B cell (primary cell): ENCODE measurements around the gene CLN6. TPM values are rescaled to one million over a fixed set of nuclear protein-coding genes. Genes with fewer than 3 reads are reported as not detected.

Experiments
- ATAC-seq: fragments of 200-7000 bp; cut with Tn5 transposase; one replicate; pipeline ENCODE4 v1.10.0; 2021; ENCODE audit warnings: low read depth, mild to moderate bottlenecking, moderate number of reproducible peaks, moderate library complexity
- CTCF ChIA-PET: fragments of 350-600 bp; sonication (Branson Sonifier 250); formaldehyde crosslinking; loops from one replicate; lab custom pipeline; 2021; ENCODE audit warnings: antibody characterized with exemption, inconsistent platforms; lab: Charles Lee
- POLR2A ChIA-PET: fragments of 350-600 bp; sonication (Branson Sonifier 250); formaldehyde crosslinking; loops from one replicate; lab custom pipeline; 2021; ENCODE audit warnings: antibody characterized with exemption; lab: Charles Lee
- DNase-seq: peaks from one replicate; pipeline ENCODE4 v3.0.0; 2013
- H2AFZ ChIP-seq: 2 replicates; pipeline ENCODE4 v1.6.1; 2012; ENCODE audit warnings: mild to moderate bottlenecking, low read depth, low read length; ENCODE audit not compliant: insufficient read depth, poor library complexity, severe bottlenecking
- H3K27ac ChIP-seq, 2 donors: 1 replicate in 1 of 2; 2 replicates in 1 of 2; pipeline ENCODE4 v1.5.1; 2012 to 2013; ENCODE audit warnings: low read length in 2 of 2, mild to moderate bottlenecking in 2 of 2, moderate library complexity in 1 of 2
- H3K27me3 ChIP-seq, 4 experiments: fragments of 200-600 bp in 1 of 4; sonication (generic) in 1 of 4; replicated peaks in 1 of 4; 1 replicate in 2 of 4; 2 replicates in 2 of 4; pipeline versions ENCODE4 v1.6.1 to v1.7.0; 2013 to 2016; ENCODE audit warnings: low read length in 3 of 4, mild to moderate bottlenecking in 2 of 4, mixed read lengths in 1 of 4, moderate library complexity in 1 of 4; ENCODE audit not compliant: insufficient read depth in 4 of 4, control insufficient read depth in 3 of 4; ENCODE audit errors: control extremely low read depth in 1 of 4
- H3K36me3 ChIP-seq, 2 experiments: replicated peaks in 1 of 2; 1 replicate in 1 of 2; 2 replicates in 1 of 2; pipeline versions ENCODE4 v1.6.1 to v1.7.1; 2013; ENCODE audit warnings: low read length in 1 of 2; ENCODE audit not compliant: insufficient read depth in 2 of 2, control insufficient read depth in 1 of 2; ENCODE audit errors: control extremely low read depth in 1 of 2, extremely low read depth in 1 of 2
- H3K4me1 ChIP-seq, 2 donors: fragments of 200-600 bp in 1 of 2; sonication (generic) in 1 of 2; 1 replicate in 1 of 2; 2 replicates in 1 of 2; pipeline versions ENCODE4 v1.5.1 to v1.6.1; 2013 to 2017; ENCODE audit warnings: low read length in 2 of 2; ENCODE audit not compliant: control insufficient read depth in 2 of 2, insufficient read depth in 2 of 2
- H3K4me2 ChIP-seq: replicated peaks from 2 replicates; pipeline ENCODE3; 2012; ENCODE audit warnings: mild to moderate bottlenecking, low read depth, low read length; ENCODE audit not compliant: poor library complexity, severe bottlenecking
- H3K4me3 ChIP-seq, 5 experiments: fragments of 200-600 bp in 1 of 5; sonication (generic) in 1 of 5; 1 replicate in 3 of 5; 2 replicates in 2 of 5; pipeline versions ENCODE4 v1.5.1 to v1.7.0; 2011 to 2016; ENCODE audit warnings: low read length in 4 of 5, mild to moderate bottlenecking in 4 of 5, low read depth in 2 of 5, control low read depth in 1 of 5, moderate library complexity in 1 of 5; ENCODE audit not compliant: insufficient read depth in 1 of 5; ENCODE audit errors: control extremely low read depth in 1 of 5, extremely low read depth in 1 of 5
- H3K79me2 ChIP-seq: fragments of 200-600 bp; sonication (generic); one replicate; pipeline ENCODE4 v1.6.0; 2016; ENCODE audit warnings: low read length; ENCODE audit not compliant: control insufficient read depth, insufficient read depth
- H3K9ac ChIP-seq: fragments of 200-600 bp; sonication (generic); 2 replicates; pipeline ENCODE4 v1.6.1; 2017; ENCODE audit warnings: mild to moderate bottlenecking, low read length, moderate library complexity
- H3K9me3 ChIP-seq, 3 donors: one replicate each; pipeline versions ENCODE4 v1.6.1 to v1.7.1; 2013; ENCODE audit warnings: low read length in 2 of 3; ENCODE audit not compliant: control insufficient read depth in 2 of 3, insufficient read depth in 1 of 3; ENCODE audit errors: control extremely low read depth in 1 of 3
- H4K20me1 ChIP-seq: 2 replicates; pipeline ENCODE4 v1.6.0; 2012; ENCODE audit warnings: mild to moderate bottlenecking, low read length; ENCODE audit not compliant: insufficient read depth, control insufficient read depth, poor library complexity, severe bottlenecking
- H3K27ac Mint-ChIP-seq: one replicate; pipeline ENCODE4 v1.8.0; 2021; ENCODE audit warnings: mixed read lengths
- H3K27me3 Mint-ChIP-seq: one replicate; pipeline ENCODE4 v1.8.0; 2021; ENCODE audit warnings: mixed read lengths
- H3K4me1 Mint-ChIP-seq: one replicate; pipeline ENCODE4 v1.8.0; 2021; ENCODE audit warnings: mixed read lengths
- H3K4me3 Mint-ChIP-seq: one replicate; pipeline ENCODE4 v1.8.0; 2021; ENCODE audit warnings: mixed read lengths
- H3K9me3 Mint-ChIP-seq: one replicate; pipeline ENCODE4 v1.8.0; 2022; ENCODE audit warnings: mixed read lengths; ENCODE audit not compliant: insufficient read depth
- EZH2 ChIP-seq: IDR thresholded peaks from 2 replicates; pipeline ENCODE4 v1.6.1; 2012; ENCODE audit warnings: borderline replicate concordance, low read depth, mild to moderate bottlenecking, moderate library complexity, low read length; ENCODE audit not compliant: insufficient read depth, poor library complexity, severe bottlenecking
- WGBS: methylation state at CpG from one replicate; pipeline ENCODE4 v1.1.5; 2013; ENCODE audit warnings: missing lambda C conversion rate; ENCODE audit not compliant: insufficient coverage; 5-methylcytosine and 5-hydroxymethylcytosine counted together
- intact Hi-C: fragments of 100-400 bp; cut with micrococcal nuclease; formaldehyde crosslinking; loops from one replicate; pipeline ENCODE4 v1.10.0; 2022
- polyA plus RNA-seq: library from polyadenylated mRNA; depleted of rRNA; stranded (reverse); fragments of >200 nt; gene quantifications from 2 replicates; pipeline ENCODE4 v1.2.3, GENCODE V29; 2012
- total RNA-seq, 2 donors: library from RNA; stranded (reverse); fragments of 120-200 nt in 1 of 2; gene quantifications; 1 replicate in 1 of 2; 2 replicates in 1 of 2; pipeline versions ENCODE4 v1.2.3 to v1.2.4, GENCODE V29; 2013 to 2022
- TF ChIP-seq, protein P1 (sequence below): fragments of 200-600 bp; IDR thresholded peaks from one replicate; pipeline ENCODE4 v1.8.0; 2022; ENCODE audit warnings: antibody characterized with exemption, mild to moderate bottlenecking

Gene CLN6
- total and polyA plus RNA-seq, 2 donors (not counting 1 experiment from before 2014, with no cell fraction given) = 22.8 TPM

DNA sequence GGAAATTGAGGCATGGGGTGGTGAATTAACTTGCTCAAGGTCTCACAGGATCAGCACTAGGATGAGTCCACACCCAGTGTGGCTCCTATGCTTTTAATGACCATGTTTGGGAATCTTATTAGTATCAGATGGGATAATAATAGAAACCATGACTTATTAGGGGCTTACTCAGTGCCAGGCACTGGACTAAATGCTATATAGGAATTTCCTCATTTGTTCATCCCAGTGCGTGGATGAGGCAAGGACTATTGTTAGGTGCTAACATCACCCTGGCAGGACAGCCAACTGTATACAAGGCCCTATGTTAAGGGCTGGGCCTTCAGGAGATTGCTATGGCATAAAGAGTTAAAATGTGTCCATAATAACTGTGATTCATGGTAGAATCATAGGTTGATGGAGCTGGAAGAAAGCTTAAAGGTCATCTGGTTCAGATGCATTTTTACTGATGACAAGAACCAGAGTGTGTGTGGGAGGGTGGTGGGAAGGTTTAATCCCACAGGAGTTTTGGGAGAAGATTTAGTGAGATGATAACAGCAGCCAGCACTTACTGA, 43.3 kb upstream of the CLN6 start:
- Mint-ChIP-seq H3K4me3 (no peak overlapping the region), H3K27me3 (peaks cover 10% of the 10 kb centered on the region), H3K9me3 (no peaks in the 10 kb centered on the region), H3K4me1 (peaks cover 13% of the 10 kb centered on the region), H3K27ac (no peak overlapping the region)
- H3K4me1 ChIP-seq = peaks cover 6 to 9% of the 10 kb centered on the region in 2 donors
- H3K4me2 ChIP-seq = no peak overlapping the region
- peaks cover 0 to 3% (median 2%) of the 10 kb centered on the region in 4 experiments for H3K27me3 ChIP-seq
- CTCF ChIA-PET = no interaction called here
- no peak for TF ChIP-seq EZH2
- TF ChIP-seq, protein P1, sequence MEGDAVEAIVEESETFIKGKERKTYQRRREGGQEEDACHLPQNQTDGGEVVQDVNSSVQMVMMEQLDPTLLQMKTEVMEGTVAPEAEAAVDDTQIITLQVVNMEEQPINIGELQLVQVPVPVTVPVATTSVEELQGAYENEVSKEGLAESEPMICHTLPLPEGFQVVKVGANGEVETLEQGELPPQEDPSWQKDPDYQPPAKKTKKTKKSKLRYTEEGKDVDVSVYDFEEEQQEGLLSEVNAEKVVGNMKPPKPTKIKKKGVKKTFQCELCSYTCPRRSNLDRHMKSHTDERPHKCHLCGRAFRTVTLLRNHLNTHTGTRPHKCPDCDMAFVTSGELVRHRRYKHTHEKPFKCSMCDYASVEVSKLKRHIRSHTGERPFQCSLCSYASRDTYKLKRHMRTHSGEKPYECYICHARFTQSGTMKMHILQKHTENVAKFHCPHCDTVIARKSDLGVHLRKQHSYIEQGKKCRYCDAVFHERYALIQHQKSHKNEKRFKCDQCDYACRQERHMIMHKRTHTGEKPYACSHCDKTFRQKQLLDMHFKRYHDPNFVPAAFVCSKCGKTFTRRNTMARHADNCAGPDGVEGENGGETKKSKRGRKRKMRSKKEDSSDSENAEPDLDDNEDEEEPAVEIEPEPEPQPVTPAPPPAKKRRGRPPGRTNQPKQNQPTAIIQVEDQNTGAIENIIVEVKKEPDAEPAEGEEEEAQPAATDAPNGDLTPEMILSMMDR = no peak
- H3K27ac ChIP-seq = no peak overlapping the region
- intact Hi-C loops = no loop called here
- no CpG with 5 or more reads among the region's 1 CpG for WGBS
- no peaks in the 10 kb centered on the region for H3K36me3 ChIP-seq
- no peak overlapping the region for H3K4me3 ChIP-seq
- no peak overlapping the region for H3K9ac ChIP-seq
- no peak overlapping the region for H2AFZ ChIP-seq
- no peak for ATAC-seq
- peaks cover 3% of the 10 kb centered on the region for H3K79me2 ChIP-seq
- no peaks in the 10 kb centered on the region for H4K20me1 ChIP-seq
- DNase-seq = no peak
- POLR2A ChIA-PET = no interaction called here
- no peaks in the 10 kb centered on the region for H3K9me3 ChIP-seq

DNA sequence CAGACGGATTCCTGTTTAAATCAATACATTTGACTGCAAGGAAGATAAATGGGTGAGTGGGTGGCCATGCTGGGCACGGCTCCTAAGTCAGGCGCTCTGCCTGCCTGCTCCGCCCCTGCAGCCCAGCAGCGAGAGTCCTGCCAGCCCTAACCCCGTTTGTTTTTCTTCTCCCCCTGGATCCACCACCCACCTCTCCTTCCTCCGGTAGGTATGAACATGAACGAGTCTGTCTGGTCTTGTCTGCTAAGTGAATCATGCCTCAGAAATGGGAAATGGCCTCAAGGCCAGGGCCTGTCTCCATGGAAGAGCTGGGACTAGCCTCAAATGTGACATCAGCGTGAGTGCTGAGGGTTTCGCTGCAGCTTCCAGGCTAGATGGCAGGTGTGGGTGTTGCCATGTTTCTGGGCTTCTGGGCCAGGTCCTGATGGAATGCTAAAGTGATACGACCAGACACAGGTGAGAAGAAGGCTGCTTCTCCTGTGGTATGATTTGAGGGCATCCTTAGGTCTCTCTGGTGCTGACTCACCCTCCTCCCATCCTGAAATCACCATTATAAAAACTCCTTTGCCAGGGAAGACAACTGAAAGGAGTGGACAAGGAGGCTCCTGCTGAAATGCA, 42.4 kb upstream of the CLN6 start:
- no peak overlapping the region for H3K4me2 ChIP-seq
- CTCF ChIA-PET = no interaction called here
- H3K4me3 ChIP-seq = no peak overlapping the region
- TF ChIP-seq EZH2 = no peak
- TF ChIP-seq, protein P1 = no peak
- intact Hi-C loops = no loop called here
- no peaks in the 10 kb centered on the region for H4K20me1 ChIP-seq
- no peaks in the 10 kb centered on the region for H3K9me3 Mint-ChIP-seq
- no peak overlapping the region for H3K9ac ChIP-seq
- H3K36me3 ChIP-seq = no peaks in the 10 kb centered on the region
- H3K4me3 Mint-ChIP-seq = no peak overlapping the region
- H3K9me3 ChIP-seq = no peaks in the 10 kb centered on the region
- peaks cover 0 to 10% (median 6%) of the 10 kb centered on the region in 4 experiments for H3K27me3 ChIP-seq
- no peak for DNase-seq
- H3K27ac ChIP-seq = no peak overlapping the region
- H3K4me1 Mint-ChIP-seq = peaks cover 9% of the 10 kb centered on the region
- peaks cover 3% of the 10 kb centered on the region for H3K79me2 ChIP-seq
- WGBS = 91% methylated on average over 10 of the region's 11 CpGs
- H3K27me3 Mint-ChIP-seq = peaks cover 16% of the 10 kb centered on the region
- POLR2A ChIA-PET = no interaction called here
- ATAC-seq = no peak
- H3K27ac Mint-ChIP-seq = no peak overlapping the region
- peaks cover 5% of the 10 kb centered on the region in 2 donors for H3K4me1 ChIP-seq
- H2AFZ ChIP-seq = no peak overlapping the region
